Measurements from ENCODE around the gene TLE3. TPM values are rescaled to one million over a fixed set of nuclear protein-coding genes. Genes with fewer than 3 reads are reported as not detected.

Gene TLE3
- total RNA-seq, 1 donor from 2014 or later, result 63.7 TPM

DNA sequence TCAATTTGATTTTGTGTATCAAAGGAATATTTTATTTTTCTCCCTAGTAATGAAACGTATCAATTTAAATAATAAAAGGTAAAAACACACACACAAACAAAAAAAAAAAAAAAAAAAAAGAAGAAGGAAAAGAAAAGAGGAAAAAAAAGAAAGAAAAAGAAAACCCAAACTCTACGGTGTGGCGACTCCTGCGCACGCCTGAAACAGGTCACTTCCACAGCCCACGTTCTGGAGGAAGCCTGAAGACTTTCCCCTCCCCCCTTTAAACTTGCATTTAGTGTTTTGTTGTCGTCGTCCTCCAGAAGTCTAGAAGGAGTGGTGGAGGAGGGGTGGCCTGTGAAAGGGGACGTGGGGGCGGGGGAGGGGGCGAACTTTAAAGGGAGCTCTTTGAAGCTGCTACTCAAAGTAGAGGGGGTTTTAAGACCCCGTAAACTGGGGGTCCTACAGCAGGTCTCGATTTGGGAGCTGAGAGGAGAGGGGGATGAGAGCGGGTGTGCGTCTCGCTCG, 2.3 kb upstream of the TLE3 start:
- intact Hi-C loops (cut with DNase I), result no loop called here

DNA sequence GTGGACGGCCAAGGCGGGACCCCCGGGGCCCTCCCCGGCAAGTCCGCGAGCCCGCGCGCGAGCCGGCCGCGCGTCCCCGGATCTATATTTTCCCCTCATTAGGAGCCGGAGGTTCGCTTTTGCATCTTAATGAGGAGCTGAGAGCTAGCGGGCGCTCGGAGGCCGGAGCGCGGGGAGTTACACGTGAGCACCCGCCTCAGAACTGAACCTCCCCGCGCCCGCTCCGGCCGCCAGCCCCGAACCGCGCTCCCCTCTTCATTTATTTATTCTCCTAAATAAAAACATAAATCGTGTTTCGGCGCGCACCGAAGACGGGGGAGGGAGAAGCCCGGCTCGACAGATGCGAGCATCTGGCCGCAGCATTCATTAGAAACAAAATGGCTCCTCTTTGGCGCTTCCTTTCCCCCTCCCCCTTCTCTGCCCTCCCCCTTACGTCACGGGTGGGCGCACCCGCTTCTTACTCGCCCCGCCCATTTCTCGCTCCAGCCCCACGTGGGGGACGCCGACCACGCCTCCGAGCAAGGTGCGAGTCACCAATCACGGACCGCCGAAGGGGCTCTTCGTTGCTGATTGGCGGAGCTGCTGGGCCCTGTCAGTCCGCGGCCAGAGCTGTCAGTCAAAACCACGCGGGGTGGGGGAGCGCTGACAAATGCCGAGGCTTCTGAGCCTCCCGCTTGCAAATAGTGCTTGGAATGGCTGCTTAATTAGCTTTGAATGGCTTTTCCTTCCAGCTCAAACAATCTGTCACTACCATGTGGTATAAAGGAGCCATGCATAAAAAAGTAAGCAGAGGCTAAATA, 1.6 kb upstream of the TLE3 start:
- H3K4me1 ChIP-seq, result peaks cover 52% of the 10 kb centered on the region
- H3K27me3 ChIP-seq (ENCODE audit: low read depth), result no peaks in the 10 kb centered on the region
- intact Hi-C loops (cut with DNase I), result no loop called here
- TF ChIP-seq, protein P1, sequence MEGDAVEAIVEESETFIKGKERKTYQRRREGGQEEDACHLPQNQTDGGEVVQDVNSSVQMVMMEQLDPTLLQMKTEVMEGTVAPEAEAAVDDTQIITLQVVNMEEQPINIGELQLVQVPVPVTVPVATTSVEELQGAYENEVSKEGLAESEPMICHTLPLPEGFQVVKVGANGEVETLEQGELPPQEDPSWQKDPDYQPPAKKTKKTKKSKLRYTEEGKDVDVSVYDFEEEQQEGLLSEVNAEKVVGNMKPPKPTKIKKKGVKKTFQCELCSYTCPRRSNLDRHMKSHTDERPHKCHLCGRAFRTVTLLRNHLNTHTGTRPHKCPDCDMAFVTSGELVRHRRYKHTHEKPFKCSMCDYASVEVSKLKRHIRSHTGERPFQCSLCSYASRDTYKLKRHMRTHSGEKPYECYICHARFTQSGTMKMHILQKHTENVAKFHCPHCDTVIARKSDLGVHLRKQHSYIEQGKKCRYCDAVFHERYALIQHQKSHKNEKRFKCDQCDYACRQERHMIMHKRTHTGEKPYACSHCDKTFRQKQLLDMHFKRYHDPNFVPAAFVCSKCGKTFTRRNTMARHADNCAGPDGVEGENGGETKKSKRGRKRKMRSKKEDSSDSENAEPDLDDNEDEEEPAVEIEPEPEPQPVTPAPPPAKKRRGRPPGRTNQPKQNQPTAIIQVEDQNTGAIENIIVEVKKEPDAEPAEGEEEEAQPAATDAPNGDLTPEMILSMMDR (IDR thresholded peaks at IDR 0.05), result no peak
- peak overlapping the region; percentile 92 for H3K27ac ChIP-seq
- H3K4me3 ChIP-seq, result peak overlapping the region; percentile 88
- peak; percentile 99 for DNase-seq
- H3K9me3 ChIP-seq, result no peaks in the 10 kb centered on the region
- H3K36me3 ChIP-seq, result no peaks in the 10 kb centered on the region
- ATAC-seq, result peak; percentile 82 to 88

More for the DNA sequence above, 2.3 kb upstream of the TLE3 start:
- Histone ChIP-seq H3K27me3 (ENCODE audit: low read depth) (no peaks in the 10 kb centered on the region), H3K36me3 (no peaks in the 10 kb centered on the region), H3K27ac (no peak overlapping the region), H3K4me3 (peak overlapping the region; percentile 88), H3K4me1 (peaks cover 45% of the 10 kb centered on the region), H3K9me3 (no peaks in the 10 kb centered on the region)
- TF ChIP-seq, protein P1 (IDR thresholded peaks at IDR 0.05), result no peak
- no peak for ATAC-seq
- DNase-seq, result no peak

DNA sequence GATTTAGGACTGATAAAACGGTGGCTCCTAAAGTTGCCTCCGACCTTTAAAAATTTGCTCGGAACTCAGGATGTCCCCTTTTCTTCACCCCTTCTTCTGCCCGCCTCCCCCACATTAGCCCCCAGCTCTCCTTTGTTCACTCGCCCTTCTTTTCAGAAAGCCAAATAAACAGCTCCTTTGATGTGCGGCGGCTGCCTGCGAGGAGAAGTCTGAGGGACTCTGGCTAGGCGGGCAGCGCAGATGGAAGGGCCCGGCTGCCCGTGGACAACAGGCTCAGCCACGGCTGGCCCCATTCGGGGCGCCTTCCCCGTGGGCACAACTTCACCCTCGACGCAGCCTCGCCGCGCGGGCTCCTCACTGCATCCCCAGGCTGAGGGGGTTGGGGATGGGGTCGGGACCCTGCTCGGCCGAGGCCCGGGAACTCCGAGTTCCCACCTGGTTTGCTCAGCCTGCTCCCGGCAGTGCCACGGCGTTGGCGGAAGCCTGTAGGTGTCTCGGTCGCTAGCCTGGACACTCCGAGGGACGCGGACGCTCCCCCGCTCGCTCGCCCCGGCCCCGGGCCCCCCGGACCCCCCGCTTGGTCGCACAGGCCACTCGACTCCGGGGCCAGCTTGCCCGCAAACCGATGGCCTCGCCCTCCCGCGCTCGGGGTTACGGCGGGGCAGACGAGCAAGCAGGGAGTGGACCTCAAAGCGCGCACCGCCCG, 897 bp upstream of the TLE3 start:
- Histone ChIP-seq H3K9me3 (no peaks in the 10 kb centered on the region), H3K4me3 (peak overlapping the region; percentile 88), H3K36me3 (no peaks in the 10 kb centered on the region), H3K4me1 (peaks cover 59% of the 10 kb centered on the region), H3K27me3 (ENCODE audit: low read depth) (no peaks in the 10 kb centered on the region), H3K27ac (peak overlapping the region; percentile 92)
- peak; percentile 1 to 10 for ATAC-seq
- intact Hi-C loops (cut with DNase I), result no loop called here
- TF ChIP-seq, protein P1 (IDR thresholded peaks at IDR 0.05), result no peak
- peak; percentile 70 for DNase-seq

DNA sequence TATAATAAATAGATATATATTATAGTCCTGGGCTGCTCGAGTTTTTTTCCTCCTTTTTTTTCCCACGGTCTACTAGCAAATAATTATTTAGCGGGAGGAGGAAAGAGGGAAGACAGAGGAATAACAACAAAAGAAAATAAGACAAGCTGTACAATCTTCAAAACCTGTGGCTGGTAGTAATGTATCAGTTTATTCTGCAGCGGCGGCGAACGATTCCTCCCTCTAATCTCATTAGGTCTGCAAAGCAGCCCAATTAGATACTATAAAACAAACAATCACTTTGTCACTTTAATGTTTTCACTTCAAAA, 390 bp upstream of the TLE3 start:
- no peaks in the 10 kb centered on the region for H3K27me3 ChIP-seq (ENCODE audit: low read depth)
- DNase-seq, result no peak
- peaks cover 64% of the 10 kb centered on the region for H3K4me1 ChIP-seq
- peak overlapping the region; percentile 92 for H3K27ac ChIP-seq
- TF ChIP-seq, protein P1 (IDR thresholded peaks at IDR 0.05), result no peak
- no peaks in the 10 kb centered on the region for H3K9me3 ChIP-seq
- ATAC-seq, result no peak
- H3K36me3 ChIP-seq, result no peaks in the 10 kb centered on the region
- intact Hi-C loops (cut with DNase I), result no loop called here
- peak overlapping the region; percentile 88 for H3K4me3 ChIP-seq

DNA sequence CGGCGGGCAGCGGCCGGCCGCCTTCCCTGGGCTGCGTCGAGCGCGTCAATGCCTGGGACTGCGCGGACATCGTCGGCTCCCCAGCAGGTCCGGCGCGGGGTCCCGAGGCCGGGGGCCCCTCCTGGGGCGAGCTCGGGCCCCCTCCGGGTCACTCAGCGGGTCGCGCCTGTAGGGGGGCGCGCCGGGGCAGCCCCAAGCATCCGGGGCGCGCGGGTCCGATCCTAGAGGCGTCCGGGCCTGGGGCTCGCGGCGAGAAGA, 725 bp downstream of the TLE3 start:
- TF ChIP-seq, protein P1 (IDR thresholded peaks at IDR 0.05), result no peak
- no peak for ATAC-seq
- H3K4me1 ChIP-seq, result peaks cover 72% of the 10 kb centered on the region
- H3K27ac ChIP-seq, result peak overlapping the region; percentile 92
- H3K36me3 ChIP-seq, result no peaks in the 10 kb centered on the region
- no peaks in the 10 kb centered on the region for H3K9me3 ChIP-seq
- no peaks in the 10 kb centered on the region for H3K27me3 ChIP-seq (ENCODE audit: low read depth)
- no peak for DNase-seq
- intact Hi-C loops (cut with DNase I), result no loop called here
- H3K4me3 ChIP-seq, result peak overlapping the region; percentile 88
